Measurements from ENCODE around the gene ASB18.

DNA sequence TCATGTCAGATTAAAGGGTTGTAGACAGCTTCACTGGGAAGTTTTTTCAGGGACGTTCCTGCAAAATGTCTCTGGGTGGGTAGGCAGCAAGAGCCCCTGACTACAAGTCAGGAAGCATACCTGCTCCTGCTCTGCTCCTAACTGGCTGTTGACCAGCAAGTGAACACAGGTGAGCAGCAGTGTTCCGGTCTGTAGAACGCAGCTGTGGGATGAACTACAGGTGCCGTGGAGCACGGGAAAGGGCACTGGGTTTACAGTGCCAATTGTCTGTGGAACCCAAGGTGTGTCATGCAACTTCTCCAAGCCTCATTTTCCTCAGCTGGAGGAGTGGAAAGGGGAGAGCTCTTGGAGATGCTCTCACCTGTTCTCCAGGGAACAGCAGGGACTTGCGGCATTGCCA is 6.6 kb downstream of the ASB18 start:
- no peak for TF ChIP-seq POLR2A (IDR thresholded peaks at IDR 0.05)
- TF ChIP-seq, protein P1, sequence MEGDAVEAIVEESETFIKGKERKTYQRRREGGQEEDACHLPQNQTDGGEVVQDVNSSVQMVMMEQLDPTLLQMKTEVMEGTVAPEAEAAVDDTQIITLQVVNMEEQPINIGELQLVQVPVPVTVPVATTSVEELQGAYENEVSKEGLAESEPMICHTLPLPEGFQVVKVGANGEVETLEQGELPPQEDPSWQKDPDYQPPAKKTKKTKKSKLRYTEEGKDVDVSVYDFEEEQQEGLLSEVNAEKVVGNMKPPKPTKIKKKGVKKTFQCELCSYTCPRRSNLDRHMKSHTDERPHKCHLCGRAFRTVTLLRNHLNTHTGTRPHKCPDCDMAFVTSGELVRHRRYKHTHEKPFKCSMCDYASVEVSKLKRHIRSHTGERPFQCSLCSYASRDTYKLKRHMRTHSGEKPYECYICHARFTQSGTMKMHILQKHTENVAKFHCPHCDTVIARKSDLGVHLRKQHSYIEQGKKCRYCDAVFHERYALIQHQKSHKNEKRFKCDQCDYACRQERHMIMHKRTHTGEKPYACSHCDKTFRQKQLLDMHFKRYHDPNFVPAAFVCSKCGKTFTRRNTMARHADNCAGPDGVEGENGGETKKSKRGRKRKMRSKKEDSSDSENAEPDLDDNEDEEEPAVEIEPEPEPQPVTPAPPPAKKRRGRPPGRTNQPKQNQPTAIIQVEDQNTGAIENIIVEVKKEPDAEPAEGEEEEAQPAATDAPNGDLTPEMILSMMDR (IDR thresholded peaks at IDR 0.05): no peak

All from uterus (tissue), 2 donors.